ENCODE measurements around the gene HLA-E. TPM values are rescaled to one million over a fixed set of nuclear protein-coding genes. Genes with fewer than 3 reads are reported as not detected.
"Not testable (repeated sequence)": the region's sequence is repeated elsewhere in the genome, so short reads cannot be mapped to it uniquely, and the experiment has no call there.

HLA-E gene
- total RNA-seq, 1 donor from 2014 or later, result 1,028 TPM

DNA sequence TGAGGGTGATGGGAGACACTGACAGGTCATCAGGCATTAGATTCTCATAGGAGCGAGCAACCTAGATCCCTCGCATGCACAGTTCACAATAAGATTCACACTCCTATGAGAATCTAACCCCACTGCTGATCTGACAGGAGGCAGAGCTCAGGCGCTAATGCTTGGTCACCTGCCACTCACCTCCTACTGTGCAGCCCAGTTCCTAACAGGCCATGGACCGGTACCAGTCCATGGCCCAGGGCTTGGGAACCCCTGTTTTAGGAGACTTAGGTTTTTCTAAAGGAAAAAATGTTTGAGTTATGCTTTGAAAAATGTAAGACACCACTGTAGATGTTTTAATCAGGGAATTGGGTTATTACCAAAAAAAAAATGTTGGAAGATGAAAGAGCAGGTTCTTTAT is 6.7 kb downstream of the HLA-E start:
- no peak for DNase-seq
- peak overlapping the region; percentile 39 for H3K27ac ChIP-seq
- TF ChIP-seq CTCF (IDR thresholded peaks at IDR 0.05), result no peak

DNA sequence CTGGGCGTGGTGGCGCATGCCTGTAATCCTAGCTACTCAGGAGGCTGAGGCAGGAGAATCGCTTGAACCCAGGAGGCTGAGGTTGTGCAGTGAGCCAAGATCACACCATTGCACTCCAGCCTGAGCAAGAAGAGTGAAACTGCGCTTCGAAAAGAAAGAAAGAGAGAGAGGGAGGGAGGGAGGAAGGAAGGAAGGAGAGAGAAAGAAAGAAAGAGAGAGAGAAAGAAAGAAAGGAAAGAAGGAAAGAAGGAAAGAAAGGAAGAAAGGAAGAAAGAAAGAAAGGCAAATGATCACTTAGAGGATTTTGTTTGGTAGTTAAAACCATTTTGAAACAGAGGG is 7.9 kb downstream of the HLA-E start:
- DNase-seq; intact Hi-C loops (cut with DNase I); H3K4me3 ChIP-seq; H3K9me3 ChIP-seq; H3K27me3 ChIP-seq; ATAC-seq: not testable (repeated sequence)
- H3K27ac ChIP-seq, result peak overlapping the region; percentile 39
- H3K36me3 ChIP-seq, result peaks cover 24% of the 10 kb centered on the region
- peaks cover 35% of the 10 kb centered on the region for H3K4me1 ChIP-seq

More for the DNA sequence above, 6.7 kb downstream of the HLA-E start:
- ATAC-seq, result no peak
- no peaks in the 10 kb centered on the region for H3K9me3 ChIP-seq
- peaks cover 37% of the 10 kb centered on the region for H3K36me3 ChIP-seq
- no peak overlapping the region for H3K4me3 ChIP-seq
- H3K27me3 ChIP-seq, result no peaks in the 10 kb centered on the region
- intact Hi-C loops (cut with DNase I), result no loop called here
- peaks cover 43% of the 10 kb centered on the region for H3K4me1 ChIP-seq

DNA sequence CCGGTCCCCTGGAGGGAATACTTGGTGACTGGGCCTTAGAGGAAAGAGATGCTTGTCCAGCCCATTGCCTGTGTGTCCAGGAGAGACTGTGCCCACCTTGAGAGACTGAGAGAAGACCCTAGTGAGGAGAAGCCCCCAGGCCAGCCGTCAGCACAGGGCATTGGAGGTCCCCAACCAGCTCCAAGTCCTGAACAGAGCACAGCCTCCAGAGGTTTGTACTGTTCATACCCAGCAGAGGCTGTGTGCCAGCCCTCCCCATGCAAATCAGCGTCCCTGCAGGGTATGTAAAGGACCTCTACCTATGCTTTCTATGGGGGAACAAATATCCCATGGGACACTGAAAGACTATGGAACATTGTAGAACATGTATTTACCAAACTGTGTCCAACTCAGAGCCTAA is 8.4 kb downstream of the HLA-E start:
- ATAC-seq, result no peak
- H3K4me1 ChIP-seq, result peaks cover 31% of the 10 kb centered on the region

GRCh38 chr6:30498705-30499104 is 9.4 kb downstream of the HLA-E start:
- H3K4me3 ChIP-seq; H3K27me3 ChIP-seq; H3K27ac ChIP-seq; intact Hi-C loops (cut with DNase I); DNase-seq; ATAC-seq; H3K9me3 ChIP-seq; H3K36me3 ChIP-seq: not testable (repeated sequence)
- peaks cover 28% of the 10 kb centered on the region for H3K4me1 ChIP-seq

More for the DNA sequence above, 8.4 kb downstream of the HLA-E start:
- Histone ChIP-seq H3K36me3 (peaks cover 19% of the 10 kb centered on the region), H3K4me3 (no peak overlapping the region), H3K9me3 (no peaks in the 10 kb centered on the region), H3K27ac (no peak overlapping the region), H3K27me3 (no peaks in the 10 kb centered on the region)
- intact Hi-C loops (cut with DNase I), result no loop called here
- no peak for DNase-seq
- TF ChIP-seq CTCF (IDR thresholded peaks at IDR 0.05), result no peak

DNA sequence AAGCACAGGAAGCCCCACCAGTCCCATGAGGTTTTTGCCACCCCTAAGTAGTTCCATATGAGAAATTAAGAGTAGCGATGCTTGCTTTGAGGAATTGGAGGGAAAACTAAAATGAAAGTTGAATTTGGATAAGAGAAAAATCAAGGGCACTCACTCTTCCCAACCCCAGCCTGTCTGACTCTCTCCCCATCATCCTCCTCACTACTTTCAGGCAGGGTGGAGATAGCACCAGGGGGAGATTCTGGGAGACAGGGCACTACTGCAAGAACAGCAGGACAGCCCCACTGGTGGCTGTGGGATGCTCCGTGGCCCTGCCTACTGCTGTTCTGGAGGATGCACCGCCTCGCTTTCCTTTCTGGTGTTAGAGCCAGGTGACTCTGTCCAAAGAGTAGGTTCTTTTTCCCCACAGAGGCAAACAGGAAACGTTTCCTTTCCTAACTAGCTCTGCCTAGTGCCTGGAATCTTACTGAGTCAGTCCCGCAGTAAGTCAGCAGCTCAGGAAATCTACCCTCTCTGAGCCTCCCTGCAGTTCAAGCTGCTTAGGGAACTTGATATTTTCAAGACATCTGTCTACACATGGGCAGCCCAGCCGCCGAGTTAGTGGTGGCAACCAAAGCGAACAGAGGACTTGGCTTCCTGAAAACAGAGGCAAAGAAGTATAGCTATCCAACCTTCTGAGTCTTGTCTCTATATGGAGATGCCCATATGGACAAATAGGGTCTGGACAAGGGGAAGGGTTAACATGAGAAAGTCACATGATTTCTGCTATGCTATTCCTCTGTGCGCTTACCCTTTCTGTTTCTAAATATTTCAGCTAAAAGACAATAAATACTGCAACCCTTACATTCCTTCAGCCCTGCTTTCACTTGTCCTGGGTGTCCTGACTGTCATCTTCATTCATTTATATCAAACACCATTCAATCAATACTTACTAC is 11.4 kb downstream of the HLA-E start:
- ATAC-seq (peak; percentile 45), DNase-seq (no peak)
- Histone ChIP-seq H3K27ac (peak overlapping the region; percentile 55), H3K27me3 (no peaks in the 10 kb centered on the region), H3K4me1 (peaks cover 22% of the 10 kb centered on the region), H3K9me3 (no peaks in the 10 kb centered on the region), H3K4me3 (no peak overlapping the region), H3K36me3 (no peaks in the 10 kb centered on the region)
- TF ChIP-seq CTCF (IDR thresholded peaks at IDR 0.05), result no peak
- intact Hi-C loops (cut with DNase I), result no loop called here

- H3K27ac ChIP-seq, result peak overlapping the region; percentile 61
- H3K36me3 ChIP-seq, result no peaks in the 10 kb centered on the region
- peaks cover 5% of the 10 kb centered on the region for H3K4me1 ChIP-seq
- TF ChIP-seq CTCF (IDR thresholded peaks at IDR 0.05), result no peak
- intact Hi-C loops (cut with DNase I), result no loop called here
- no peak overlapping the region for H3K4me3 ChIP-seq
- H3K27me3 ChIP-seq, result no peaks in the 10 kb centered on the region
- H3K9me3 ChIP-seq, result no peaks in the 10 kb centered on the region
- DNase-seq (no peak), ATAC-seq (peak; percentile 52)
Observed at GRCh38 chr6:30507849-30508827, 18.8 kb downstream of the HLA-E start.

Data from upper lobe of right lung (tissue), 1 donor.